HEK293 (cell line): ENCODE data around the gene HOXD12.

Experiments used
- HOXD13 ChIP-seq: sonication (generic); formaldehyde crosslinking; IDR thresholded peaks from 2 replicates; pipeline ENCODE4 v1.8.0; 2022; ENCODE audit warnings: missing genetic modification reagents, borderline replicate concordance
- PRDM1 ChIP-seq: fragments of 450-650 bp; formaldehyde crosslinking; IDR thresholded peaks from 2 replicates; pipeline ENCODE4; 2016; ENCODE audit warnings: missing biosample characterization, missing genetic modification characterization
- RBAK ChIP-seq: fragments of 450-650 bp; formaldehyde crosslinking; IDR thresholded peaks from 2 replicates; pipeline ENCODE4 v1.5.1; 2016; ENCODE audit warnings: missing biosample characterization, missing genetic modification characterization
- SP7 ChIP-seq: fragments of 450-650 bp; formaldehyde crosslinking; IDR thresholded peaks from 2 replicates; pipeline ENCODE4 v1.5.1; 2016; ENCODE audit warnings: missing biosample characterization, missing genetic modification characterization
- ZBTB17 ChIP-seq: fragments of 450-650 bp; formaldehyde crosslinking; IDR thresholded peaks from 2 replicates; pipeline ENCODE4 v1.5.1; 2016; ENCODE audit warnings: missing biosample characterization, missing genetic modification characterization
- ZBTB20 ChIP-seq: fragments of 450-650 bp; formaldehyde crosslinking; IDR thresholded peaks from 2 replicates; pipeline ENCODE4 v1.5.1; 2016; ENCODE audit warnings: missing biosample characterization, missing genetic modification characterization
- ZBTB8A ChIP-seq: fragments of 450-650 bp; formaldehyde crosslinking; IDR thresholded peaks from 2 replicates; pipeline ENCODE4 v1.5.1; 2016; ENCODE audit warnings: missing biosample characterization, missing genetic modification characterization
- ZFHX2 ChIP-seq: fragments of 450-650 bp; formaldehyde crosslinking; conservative IDR thresholded peaks from 2 replicates; pipeline ENCODE4 v1.5.1; 2016; ENCODE audit warnings: missing biosample characterization, missing genetic modification characterization
- ZFP3 ChIP-seq: fragments of 450-650 bp; formaldehyde crosslinking; IDR thresholded peaks from 2 replicates; pipeline ENCODE4 v1.5.1; 2016; ENCODE audit warnings: low read depth, missing biosample characterization, missing genetic modification characterization
- ZFP41 ChIP-seq: fragments of 450-650 bp; formaldehyde crosslinking; IDR thresholded peaks from 2 replicates; pipeline ENCODE4 v1.5.1; 2016; ENCODE audit warnings: missing biosample characterization, missing genetic modification characterization, borderline replicate concordance
- ZNF146 ChIP-seq: fragments of 450-650 bp; formaldehyde crosslinking; IDR thresholded peaks from 2 replicates; pipeline ENCODE4 v1.5.1; 2016; ENCODE audit warnings: missing biosample characterization, missing genetic modification characterization
- ZNF174 ChIP-seq: fragments of 450-650 bp; formaldehyde crosslinking; IDR thresholded peaks from 2 replicates; pipeline ENCODE4 v1.5.0; 2017; ENCODE audit warnings: missing biosample characterization, mild to moderate bottlenecking, missing genetic modification characterization
- ZNF211 ChIP-seq: fragments of 450-650 bp; formaldehyde crosslinking; IDR thresholded peaks from 2 replicates; pipeline ENCODE4 v1.5.1; 2016; ENCODE audit warnings: low read depth, missing biosample characterization, missing genetic modification characterization
- ZNF274 ChIP-seq, 2 experiments: fragments of 200-500 bp in 1 of 2; fragments of 450-650 bp in 1 of 2; sonication (Bioruptor generic) in 1 of 2; formaldehyde crosslinking in 1 of 2; IDR thresholded peaks; 2 replicates each; pipeline versions ENCODE4 v1.5.1 to v1.6.1; 2014 to 2016; ENCODE audit warnings: borderline replicate concordance in 1 of 2, inconsistent platforms in 1 of 2, low read length in 1 of 2, missing biosample characterization in 1 of 2, missing genetic modification characterization in 1 of 2
- ZNF391 ChIP-seq: fragments of 450-650 bp; formaldehyde crosslinking; IDR thresholded peaks from 2 replicates; pipeline ENCODE4 v1.5.1; 2016; ENCODE audit warnings: low read depth, missing biosample characterization, missing genetic modification characterization, borderline replicate concordance
- ZNF423 ChIP-seq: fragments of 450-650 bp; formaldehyde crosslinking; IDR thresholded peaks from 2 replicates; pipeline ENCODE4 v1.5.1; 2016; ENCODE audit warnings: missing biosample characterization, missing genetic modification characterization
- ZNF510 ChIP-seq: fragments of 450-650 bp; formaldehyde crosslinking; IDR thresholded peaks from 2 replicates; pipeline ENCODE4 v1.5.1; 2018; ENCODE audit warnings: mild to moderate bottlenecking, missing genetic modification characterization, missing biosample characterization; ENCODE audit not compliant: insufficient replicate concordance
- ZNF514 ChIP-seq: fragments of 450-650 bp; formaldehyde crosslinking; IDR thresholded peaks from 2 replicates; pipeline ENCODE4 v1.5.1; 2016; ENCODE audit warnings: missing biosample characterization, missing genetic modification characterization
- ZNF544 ChIP-seq: fragments of 450-650 bp; formaldehyde crosslinking; IDR thresholded peaks from 2 replicates; pipeline ENCODE4 v1.5.0; 2017; ENCODE audit warnings: missing biosample characterization, missing genetic modification characterization
- ZNF561 ChIP-seq: fragments of 450-650 bp; IDR thresholded peaks from 2 replicates; pipeline ENCODE4 v1.5.1; 2018; ENCODE audit warnings: missing biosample characterization, missing genetic modification characterization, borderline replicate concordance
- ZNF600 ChIP-seq: fragments of 450-650 bp; formaldehyde crosslinking; IDR thresholded peaks from 2 replicates; pipeline ENCODE4 v1.5.1; 2016; ENCODE audit warnings: missing biosample characterization, missing genetic modification characterization
- ZNF610 ChIP-seq: fragments of 450-650 bp; formaldehyde crosslinking; IDR thresholded peaks from 2 replicates; pipeline ENCODE4 v1.5.1; 2016; ENCODE audit warnings: missing biosample characterization, missing genetic modification characterization, borderline replicate concordance
- ZNF664 ChIP-seq: fragments of 450-650 bp; formaldehyde crosslinking; IDR thresholded peaks from 2 replicates; pipeline ENCODE4 v1.5.1; 2016; ENCODE audit warnings: missing biosample characterization, missing genetic modification characterization
- ZNF76 ChIP-seq: fragments of 450-650 bp; formaldehyde crosslinking; IDR thresholded peaks from 2 replicates; pipeline ENCODE4; 2016; ENCODE audit warnings: low read depth, missing biosample characterization, missing genetic modification characterization, borderline replicate concordance
- ZNF785 ChIP-seq: fragments of 450-650 bp; formaldehyde crosslinking; IDR thresholded peaks from 2 replicates; pipeline ENCODE4 v1.5.1; 2016; ENCODE audit warnings: missing biosample characterization, missing genetic modification characterization
- ZNF792 ChIP-seq: fragments of 450-650 bp; formaldehyde crosslinking; IDR thresholded peaks from 2 replicates; pipeline ENCODE4 v1.5.1; 2016; ENCODE audit warnings: missing biosample characterization, missing genetic modification characterization
- ZNF837 ChIP-seq: fragments of 450-650 bp; formaldehyde crosslinking; IDR thresholded peaks from 2 replicates; pipeline ENCODE4 v1.5.1; 2016; ENCODE audit warnings: missing biosample characterization, missing genetic modification characterization
- TF ChIP-seq, protein P1 (sequence below): fragments of 450-650 bp; formaldehyde crosslinking; IDR thresholded peaks from 2 replicates; pipeline ENCODE4 v1.5.1; 2016; ENCODE audit warnings: missing biosample characterization, missing genetic modification characterization
- TF ChIP-seq, protein P2 (sequence below): fragments of 450-650 bp; formaldehyde crosslinking; IDR thresholded peaks from 2 replicates; pipeline ENCODE4 v1.5.1; 2016; ENCODE audit warnings: missing biosample characterization, missing genetic modification characterization
- TF ChIP-seq, protein P3 (sequence below): fragments of 450-650 bp; formaldehyde crosslinking; IDR thresholded peaks from 2 replicates; pipeline ENCODE4 v1.5.1; 2016; ENCODE audit warnings: missing biosample characterization, missing genetic modification characterization

Gene HOXD12

DNA sequence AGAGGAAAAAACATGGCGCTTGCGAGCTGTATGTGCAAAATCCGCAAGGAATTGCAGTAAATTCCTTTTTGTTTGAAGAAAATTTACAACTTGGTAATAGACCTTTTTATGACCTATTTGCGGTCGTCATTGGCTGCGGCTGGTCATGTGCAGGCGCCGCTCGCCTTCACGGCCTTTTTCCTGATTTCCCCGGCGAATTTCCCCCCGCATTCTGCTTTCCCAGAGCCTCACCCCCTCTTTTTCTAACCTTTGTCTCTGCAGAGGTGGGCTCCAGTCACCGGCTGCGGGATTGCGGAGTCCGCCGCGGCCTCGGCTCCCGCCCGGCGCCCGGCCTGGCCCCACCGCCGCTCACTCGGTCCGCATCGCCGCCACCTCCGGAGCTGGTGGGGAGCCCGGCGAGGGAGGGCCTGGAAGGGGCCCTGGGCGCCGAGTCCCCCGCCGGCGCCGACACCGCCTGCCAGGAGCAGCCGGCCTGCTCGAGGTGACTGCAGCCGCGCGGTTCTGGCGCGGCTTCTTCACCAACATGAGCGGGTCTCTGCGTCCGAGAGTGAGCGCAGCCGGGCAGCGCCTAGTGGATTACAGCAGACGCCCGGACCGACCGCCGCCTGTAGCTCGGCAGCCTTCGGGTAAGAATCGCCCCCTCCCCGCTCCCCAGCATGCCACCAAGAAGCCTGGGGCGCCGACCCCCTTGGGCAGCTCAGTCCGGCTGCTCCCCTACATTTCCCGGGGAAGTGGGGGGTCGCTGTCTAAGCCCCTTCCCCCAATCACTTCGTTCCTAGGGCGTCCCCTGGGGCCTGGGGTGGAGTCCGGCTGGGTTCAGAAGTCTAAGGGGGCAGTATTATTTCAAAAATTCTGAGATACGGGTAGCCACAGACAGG lies 37.0 kb downstream of the HOXD12 start (continued):
- TF ChIP-seq ZNF664 (no peak), HOXD13 (CRISPR knock-in tag) (peak; percentile 51; the same call in 1 of the 2 replicates), ZNF274 (IDR thresholded peaks at IDR 0.05; ENCODE audit: low read length) (no peak), ZNF274 (tag by site-specific recombination; IDR thresholded peaks at IDR 0.05; ENCODE audit: borderline replicate concordance) (no peak), ZFHX2 (no peak), ZNF211 (tag by site-specific recombination) (no peak), ZFP41 (tag by site-specific recombination) (no peak), ZNF146 (tag by site-specific recombination) (no peak), SP7 (tag by site-specific recombination) (no peak), ZNF423 (no peak), ZBTB17 (0 out of 2 replicates have a peak, but pooled peaks have one; percentile 29), RBAK (tag by site-specific recombination) (no peak), ZBTB8A (no peak), ZBTB20 (tag by site-specific recombination) (0 out of 2 replicates have a peak, but pooled peaks have one; percentile 36), ZNF561 (tag by site-specific recombination) (no peak), ZFP3 (tag by site-specific recombination) (no peak), ZNF514 (tag by site-specific recombination) (no peak), ZNF510 (no peak), ZNF174 (tag by site-specific recombination) (no peak), PRDM1 (tag by site-specific recombination) (peak; percentile 68), ZNF837 (tag by site-specific recombination) (no peak), ZNF610 (tag by site-specific recombination) (no peak), ZNF544 (tag by site-specific recombination) (no peak), ZNF792 (tag by site-specific recombination) (no peak), ZNF600 (0 out of 2 replicates have a peak, but pooled peaks have one; percentile 40), ZNF785 (tag by site-specific recombination) (no peak), ZNF76 (tag by site-specific recombination) (no peak), ZNF391 (tag by site-specific recombination) (no peak)
- TF ChIP-seq, protein P1, sequence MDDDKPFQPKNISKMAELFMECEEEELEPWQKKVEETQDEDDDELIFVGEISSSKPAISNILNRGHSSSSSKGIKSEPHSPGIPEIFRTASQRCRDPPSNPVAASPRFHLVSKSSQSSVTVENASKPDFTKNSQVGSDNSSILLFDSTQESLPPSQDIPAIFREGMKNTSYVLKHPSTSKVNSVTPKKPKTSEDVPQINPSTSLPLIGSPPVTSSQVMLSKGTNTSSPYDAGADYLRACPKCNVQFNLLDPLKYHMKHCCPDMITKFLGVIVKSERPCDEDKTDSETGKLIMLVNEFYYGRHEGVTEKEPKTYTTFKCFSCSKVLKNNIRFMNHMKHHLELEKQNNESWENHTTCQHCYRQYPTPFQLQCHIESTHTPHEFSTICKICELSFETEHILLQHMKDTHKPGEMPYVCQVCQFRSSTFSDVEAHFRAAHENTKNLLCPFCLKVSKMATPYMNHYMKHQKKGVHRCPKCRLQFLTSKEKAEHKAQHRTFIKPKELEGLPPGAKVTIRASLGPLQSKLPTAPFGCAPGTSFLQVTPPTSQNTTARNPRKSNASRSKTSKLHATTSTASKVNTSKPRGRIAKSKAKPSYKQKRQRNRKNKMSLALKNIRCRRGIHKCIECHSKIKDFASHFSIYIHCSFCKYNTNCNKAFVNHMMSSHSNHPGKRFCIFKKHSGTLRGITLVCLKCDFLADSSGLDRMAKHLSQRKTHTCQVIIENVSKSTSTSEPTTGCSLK (tag by site-specific recombination): no peak
- TF ChIP-seq, protein P2, sequence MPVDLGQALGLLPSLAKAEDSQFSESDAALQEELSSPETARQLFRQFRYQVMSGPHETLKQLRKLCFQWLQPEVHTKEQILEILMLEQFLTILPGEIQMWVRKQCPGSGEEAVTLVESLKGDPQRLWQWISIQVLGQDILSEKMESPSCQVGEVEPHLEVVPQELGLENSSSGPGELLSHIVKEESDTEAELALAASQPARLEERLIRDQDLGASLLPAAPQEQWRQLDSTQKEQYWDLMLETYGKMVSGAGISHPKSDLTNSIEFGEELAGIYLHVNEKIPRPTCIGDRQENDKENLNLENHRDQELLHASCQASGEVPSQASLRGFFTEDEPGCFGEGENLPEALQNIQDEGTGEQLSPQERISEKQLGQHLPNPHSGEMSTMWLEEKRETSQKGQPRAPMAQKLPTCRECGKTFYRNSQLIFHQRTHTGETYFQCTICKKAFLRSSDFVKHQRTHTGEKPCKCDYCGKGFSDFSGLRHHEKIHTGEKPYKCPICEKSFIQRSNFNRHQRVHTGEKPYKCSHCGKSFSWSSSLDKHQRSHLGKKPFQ: no peak
- TF ChIP-seq, protein P3, sequence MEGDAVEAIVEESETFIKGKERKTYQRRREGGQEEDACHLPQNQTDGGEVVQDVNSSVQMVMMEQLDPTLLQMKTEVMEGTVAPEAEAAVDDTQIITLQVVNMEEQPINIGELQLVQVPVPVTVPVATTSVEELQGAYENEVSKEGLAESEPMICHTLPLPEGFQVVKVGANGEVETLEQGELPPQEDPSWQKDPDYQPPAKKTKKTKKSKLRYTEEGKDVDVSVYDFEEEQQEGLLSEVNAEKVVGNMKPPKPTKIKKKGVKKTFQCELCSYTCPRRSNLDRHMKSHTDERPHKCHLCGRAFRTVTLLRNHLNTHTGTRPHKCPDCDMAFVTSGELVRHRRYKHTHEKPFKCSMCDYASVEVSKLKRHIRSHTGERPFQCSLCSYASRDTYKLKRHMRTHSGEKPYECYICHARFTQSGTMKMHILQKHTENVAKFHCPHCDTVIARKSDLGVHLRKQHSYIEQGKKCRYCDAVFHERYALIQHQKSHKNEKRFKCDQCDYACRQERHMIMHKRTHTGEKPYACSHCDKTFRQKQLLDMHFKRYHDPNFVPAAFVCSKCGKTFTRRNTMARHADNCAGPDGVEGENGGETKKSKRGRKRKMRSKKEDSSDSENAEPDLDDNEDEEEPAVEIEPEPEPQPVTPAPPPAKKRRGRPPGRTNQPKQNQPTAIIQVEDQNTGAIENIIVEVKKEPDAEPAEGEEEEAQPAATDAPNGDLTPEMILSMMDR (tag by site-specific recombination): peak; percentile 64
